Measurements from ENCODE around the gene TMEM201. TPM values are rescaled to one million over a fixed set of nuclear protein-coding genes. Genes with fewer than 3 reads are reported as not detected.
A peak's percentile ranks its signal among the peaks of the same experiment; 100 is the strongest.

The TMEM201 gene
- total RNA-seq, 1 experiment from 2014 or later: 49.0 TPM

DNA sequence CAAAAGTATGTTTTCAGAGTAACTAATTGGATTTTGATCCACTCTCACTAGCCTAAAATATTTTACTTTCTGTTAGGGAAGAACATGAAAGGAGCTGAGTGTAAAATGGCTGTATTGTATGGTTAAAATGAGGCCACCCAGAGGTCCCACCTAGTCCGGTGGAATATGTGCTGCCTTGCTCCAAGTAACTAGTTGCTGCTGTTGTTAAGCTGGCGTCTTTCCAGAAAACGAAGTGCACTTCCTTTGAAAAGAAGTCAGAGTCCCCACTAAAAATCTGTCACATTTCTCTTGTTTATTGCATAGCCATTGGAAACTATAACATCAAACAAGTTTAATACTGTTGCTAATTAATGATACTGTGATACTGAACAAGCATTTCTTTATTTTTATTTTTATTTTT is 46.3 kb upstream of the TMEM201 start:
- POLR2A ChIA-PET (ENCODE audit: low non-redundant PET): interaction anchor here (0.6 to 1.0 kb wide), 2 partner anchors 17 to 308 kb away, joined by 3 to 10 read pairs; no protein-coding TSS in a partner anchor
- CTCF ChIA-PET: no interaction called here
- peak overlapping the region; percentile 9 for H3K4me3 ChIP-seq (ENCODE audit: low read depth, low read length, poor library complexity, severe bottlenecking)

GRCh38 chr1:9544926-9545325 is 43.8 kb upstream of the TMEM201 start:
- Histone ChIP-seq H3K27ac (ENCODE audit: low read depth, low read length, poor library complexity, severe bottlenecking) (no peak overlapping the region), H3K36me3 (ENCODE audit: insufficient read depth, low read length, poor library complexity, severe bottlenecking) (no peaks in the 10 kb centered on the region), H3K4me3 (ENCODE audit: low read depth, low read length, poor library complexity, severe bottlenecking) (no peak overlapping the region), H3K27me3 (replicated peaks; ENCODE audit: insufficient read depth, low read depth, low read length, poor library complexity) (no peaks in the 10 kb centered on the region), H3K4me1 (ENCODE audit: insufficient read depth, low read length, poor library complexity, severe bottlenecking) (peaks cover 14% of the 10 kb centered on the region), H3K9me3 (ENCODE audit: low read depth, low read length, poor library complexity, severe bottlenecking) (no peaks in the 10 kb centered on the region)
- no TSS peak for BruUV-seq (replicated peaks)
- CTCF ChIA-PET: no interaction called here
- DNase-seq (ENCODE audit: low spot score): no peak
- POLR2A ChIA-PET (ENCODE audit: low non-redundant PET): no interaction called here
- TF ChIP-seq EZH2 (IDR thresholded peaks at IDR 0.05; ENCODE audit: borderline replicate concordance, low read depth, low read length, poor library complexity, severe bottlenecking) (no peak), CTCF (conservative IDR thresholded peaks at IDR 0.05; ENCODE audit: low read depth, low read length) (no peak)
- intact Hi-C loops (cut with micrococcal nuclease; ENCODE audit: unreplicated experiment): no loop called here

More for the DNA sequence above, 46.3 kb upstream of the TMEM201 start:
- Histone ChIP-seq H3K36me3 (ENCODE audit: insufficient read depth, low read length, poor library complexity, severe bottlenecking) (no peaks in the 10 kb centered on the region), H3K27ac (ENCODE audit: low read depth, low read length, poor library complexity, severe bottlenecking) (peak overlapping the region; percentile 69), H3K4me1 (ENCODE audit: insufficient read depth, low read length, poor library complexity, severe bottlenecking) (peaks cover 18% of the 10 kb centered on the region), H3K27me3 (replicated peaks; ENCODE audit: insufficient read depth, low read depth, low read length, poor library complexity) (no peaks in the 10 kb centered on the region), H3K9me3 (ENCODE audit: low read depth, low read length, poor library complexity, severe bottlenecking) (no peaks in the 10 kb centered on the region)
- TF ChIP-seq EZH2 (IDR thresholded peaks at IDR 0.05; ENCODE audit: borderline replicate concordance, low read depth, low read length, poor library complexity, severe bottlenecking) (no peak), CTCF (conservative IDR thresholded peaks at IDR 0.05; ENCODE audit: low read depth, low read length) (no peak)
- BruUV-seq (replicated peaks): no TSS peak
- DNase-seq (ENCODE audit: low spot score): peak; percentile 80
- intact Hi-C loops (cut with micrococcal nuclease; ENCODE audit: unreplicated experiment): no loop called here

DNA sequence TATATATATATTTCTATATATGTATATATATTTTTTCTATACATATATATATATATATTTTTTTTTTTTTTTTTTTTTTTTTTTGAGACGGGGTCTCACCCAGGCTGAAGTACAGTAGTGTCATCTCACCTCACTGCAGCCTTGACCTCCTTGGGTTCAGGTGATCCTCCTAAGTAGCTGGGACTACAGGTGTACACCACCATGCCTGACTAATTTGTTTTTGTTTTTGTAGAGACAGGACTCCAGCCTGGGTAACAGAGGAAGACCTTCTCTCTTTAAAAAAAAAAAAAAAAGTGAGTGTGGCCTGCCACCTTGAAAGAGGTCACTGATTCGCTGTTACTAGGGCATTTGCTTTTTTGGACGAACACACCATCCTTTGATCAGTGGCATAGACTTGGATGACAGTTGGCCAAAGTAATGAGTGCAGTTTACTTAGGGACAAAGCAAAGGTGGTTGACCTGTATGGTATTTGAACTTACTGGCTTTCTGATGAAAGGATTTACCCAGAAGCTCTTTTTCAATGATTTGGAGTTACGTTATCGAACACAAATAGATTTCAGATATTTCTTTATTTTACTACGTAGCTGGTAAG is 38.7 kb upstream of the TMEM201 start:
- Histone ChIP-seq H3K27me3 (replicated peaks; ENCODE audit: insufficient read depth, low read depth, low read length, poor library complexity) (no peaks in the 10 kb centered on the region), H3K9me3 (ENCODE audit: low read depth, low read length, poor library complexity, severe bottlenecking) (no peaks in the 10 kb centered on the region), H3K36me3 (ENCODE audit: insufficient read depth, low read length, poor library complexity, severe bottlenecking) (peaks cover 6% of the 10 kb centered on the region), H3K4me1 (ENCODE audit: insufficient read depth, low read length, poor library complexity, severe bottlenecking) (peaks cover 7% of the 10 kb centered on the region), H3K27ac (ENCODE audit: low read depth, low read length, poor library complexity, severe bottlenecking) (no peak overlapping the region), H3K4me3 (ENCODE audit: low read depth, low read length, poor library complexity, severe bottlenecking) (no peak overlapping the region)
- BruUV-seq (replicated peaks): no TSS peak
- POLR2A ChIA-PET (ENCODE audit: low non-redundant PET): interaction anchor here (0.7 kb wide), 1 partner anchor 393 kb away, joined by 3 read pairs; the partner anchor contains the start of genes LZIC and NMNAT1
- intact Hi-C loops (cut with micrococcal nuclease; ENCODE audit: unreplicated experiment): no loop called here
- CTCF ChIA-PET: no interaction called here
- no peak for TF ChIP-seq EZH2 (IDR thresholded peaks at IDR 0.05; ENCODE audit: borderline replicate concordance, low read depth, low read length, poor library complexity, severe bottlenecking)
- no peak for DNase-seq (ENCODE audit: low spot score)

DNA sequence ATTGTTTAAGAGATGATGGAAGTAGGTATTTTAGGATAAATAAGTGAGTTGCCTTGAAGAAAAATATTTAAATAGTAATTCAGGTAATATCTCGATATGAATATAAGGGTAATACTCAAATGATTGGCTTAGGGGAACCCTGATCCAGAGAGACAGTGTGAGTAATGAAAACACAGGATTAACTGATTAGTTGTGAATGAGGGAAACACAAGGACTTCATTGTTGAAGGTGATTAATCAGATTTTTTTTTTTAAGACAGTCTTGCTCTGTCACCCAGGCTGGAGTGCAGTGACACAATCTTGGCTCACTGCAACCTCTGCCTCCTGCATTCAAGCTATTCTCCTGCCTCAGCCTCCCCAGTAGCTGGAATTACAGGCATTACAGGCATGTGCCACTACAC is 36.7 kb upstream of the TMEM201 start:
- H3K4me3 ChIP-seq (ENCODE audit: low read depth, low read length, poor library complexity, severe bottlenecking): no peak overlapping the region
- H3K4me1 ChIP-seq (ENCODE audit: insufficient read depth, low read length, poor library complexity, severe bottlenecking): peaks cover 7% of the 10 kb centered on the region
- no peaks in the 10 kb centered on the region for H3K27me3 ChIP-seq (replicated peaks; ENCODE audit: insufficient read depth, low read depth, low read length, poor library complexity)
- no peak for DNase-seq (ENCODE audit: low spot score)
- no peak overlapping the region for H3K27ac ChIP-seq (ENCODE audit: low read depth, low read length, poor library complexity, severe bottlenecking)
- H3K9me3 ChIP-seq (ENCODE audit: low read depth, low read length, poor library complexity, severe bottlenecking): no peaks in the 10 kb centered on the region
- POLR2A ChIA-PET (ENCODE audit: low non-redundant PET): interaction anchor here (1.1 kb wide), 1 partner anchor 13 kb away, joined by 5 read pairs; the partner anchor contains the start of gene SLC25A33
- TF ChIP-seq EZH2 (IDR thresholded peaks at IDR 0.05; ENCODE audit: borderline replicate concordance, low read depth, low read length, poor library complexity, severe bottlenecking): no peak
- TF ChIP-seq CTCF (conservative IDR thresholded peaks at IDR 0.05; ENCODE audit: low read depth, low read length): no peak
- no TSS peak for BruUV-seq (replicated peaks)
- H3K36me3 ChIP-seq (ENCODE audit: insufficient read depth, low read length, poor library complexity, severe bottlenecking): peaks cover 24% of the 10 kb centered on the region
- CTCF ChIA-PET: no interaction called here
- intact Hi-C loops (cut with micrococcal nuclease; ENCODE audit: unreplicated experiment): no loop called here

All from A673 (cell line).